ENCODE results near the gene PTAFR.

DNA sequence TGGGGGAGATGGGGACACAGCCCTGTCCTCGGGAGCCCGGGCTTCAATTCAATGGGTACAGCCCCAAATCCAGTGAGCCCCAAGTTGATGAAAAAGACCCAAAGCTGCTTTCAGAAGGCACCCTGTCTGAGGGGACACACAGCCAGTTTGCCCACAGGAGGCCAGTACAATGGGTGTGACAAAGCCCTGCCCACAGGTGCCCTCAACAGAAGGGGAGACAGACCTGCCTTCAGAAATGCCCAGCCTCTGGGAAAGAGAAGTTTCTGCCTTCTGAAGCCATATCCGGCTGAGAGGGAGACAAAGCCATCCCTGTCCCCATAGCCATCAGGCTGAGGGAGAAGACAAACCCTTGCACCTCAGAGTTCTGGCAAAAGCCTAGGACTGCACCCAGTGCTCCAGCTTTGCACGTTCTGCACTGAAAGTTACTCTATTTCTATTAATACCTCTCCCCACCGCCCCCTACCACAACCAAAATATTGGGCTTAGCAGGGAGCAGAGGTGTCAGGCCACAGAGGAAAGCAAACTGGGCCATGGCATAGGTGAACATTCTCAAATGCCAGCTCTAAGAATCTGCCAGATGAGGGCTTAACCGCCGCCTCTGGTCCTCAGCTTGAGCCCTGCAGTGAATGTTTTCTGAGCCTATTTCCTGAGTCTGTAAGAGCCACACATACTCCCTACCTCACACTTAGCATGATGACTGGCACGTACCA, 18.0 kb upstream of the PTAFR start:
- TF ChIP-seq, protein P1, sequence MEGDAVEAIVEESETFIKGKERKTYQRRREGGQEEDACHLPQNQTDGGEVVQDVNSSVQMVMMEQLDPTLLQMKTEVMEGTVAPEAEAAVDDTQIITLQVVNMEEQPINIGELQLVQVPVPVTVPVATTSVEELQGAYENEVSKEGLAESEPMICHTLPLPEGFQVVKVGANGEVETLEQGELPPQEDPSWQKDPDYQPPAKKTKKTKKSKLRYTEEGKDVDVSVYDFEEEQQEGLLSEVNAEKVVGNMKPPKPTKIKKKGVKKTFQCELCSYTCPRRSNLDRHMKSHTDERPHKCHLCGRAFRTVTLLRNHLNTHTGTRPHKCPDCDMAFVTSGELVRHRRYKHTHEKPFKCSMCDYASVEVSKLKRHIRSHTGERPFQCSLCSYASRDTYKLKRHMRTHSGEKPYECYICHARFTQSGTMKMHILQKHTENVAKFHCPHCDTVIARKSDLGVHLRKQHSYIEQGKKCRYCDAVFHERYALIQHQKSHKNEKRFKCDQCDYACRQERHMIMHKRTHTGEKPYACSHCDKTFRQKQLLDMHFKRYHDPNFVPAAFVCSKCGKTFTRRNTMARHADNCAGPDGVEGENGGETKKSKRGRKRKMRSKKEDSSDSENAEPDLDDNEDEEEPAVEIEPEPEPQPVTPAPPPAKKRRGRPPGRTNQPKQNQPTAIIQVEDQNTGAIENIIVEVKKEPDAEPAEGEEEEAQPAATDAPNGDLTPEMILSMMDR (IDR thresholded peaks at IDR 0.05), result no peak
- TF ChIP-seq POLR2A (IDR thresholded peaks at IDR 0.05), result no peak
